PC-9 (cell line): Measurements from ENCODE around the gene RBAK.

ENCODE experiments used
- EZH2 ChIP-seq: fragments of 200-600 bp; sonication (generic); IDR thresholded peaks from 2 replicates; pipeline ENCODE4 v1.8.0; 2017; ENCODE audit warnings: antibody characterized with exemption, low read depth
- TF ChIP-seq, protein P1 (sequence below): fragments of 200-600 bp; sonication (generic); conservative IDR thresholded peaks from 2 replicates; pipeline ENCODE4 v1.6.1; 2017; ENCODE audit warnings: mixed run types, antibody characterized with exemption, mild to moderate bottlenecking, moderate library complexity

DNA sequence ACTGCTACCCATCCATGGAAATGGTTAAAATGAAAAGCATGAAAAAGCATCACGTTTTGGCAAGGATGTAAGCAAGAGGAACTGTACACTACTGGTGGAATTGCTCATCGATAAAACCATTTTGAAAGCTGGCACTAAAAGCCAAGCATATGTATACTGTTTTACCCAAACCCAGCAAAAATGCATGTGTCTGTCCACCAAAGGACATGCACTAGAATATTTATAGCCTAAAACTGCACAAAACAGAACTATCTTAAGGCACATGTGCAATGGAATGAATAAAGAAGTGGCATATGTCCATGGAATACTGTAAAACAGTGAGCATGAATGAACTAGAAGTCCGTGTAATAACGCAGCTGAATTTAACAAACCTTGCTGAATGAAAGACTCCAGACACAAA, 22.9 kb downstream of the RBAK start:
- TF ChIP-seq, protein P1, sequence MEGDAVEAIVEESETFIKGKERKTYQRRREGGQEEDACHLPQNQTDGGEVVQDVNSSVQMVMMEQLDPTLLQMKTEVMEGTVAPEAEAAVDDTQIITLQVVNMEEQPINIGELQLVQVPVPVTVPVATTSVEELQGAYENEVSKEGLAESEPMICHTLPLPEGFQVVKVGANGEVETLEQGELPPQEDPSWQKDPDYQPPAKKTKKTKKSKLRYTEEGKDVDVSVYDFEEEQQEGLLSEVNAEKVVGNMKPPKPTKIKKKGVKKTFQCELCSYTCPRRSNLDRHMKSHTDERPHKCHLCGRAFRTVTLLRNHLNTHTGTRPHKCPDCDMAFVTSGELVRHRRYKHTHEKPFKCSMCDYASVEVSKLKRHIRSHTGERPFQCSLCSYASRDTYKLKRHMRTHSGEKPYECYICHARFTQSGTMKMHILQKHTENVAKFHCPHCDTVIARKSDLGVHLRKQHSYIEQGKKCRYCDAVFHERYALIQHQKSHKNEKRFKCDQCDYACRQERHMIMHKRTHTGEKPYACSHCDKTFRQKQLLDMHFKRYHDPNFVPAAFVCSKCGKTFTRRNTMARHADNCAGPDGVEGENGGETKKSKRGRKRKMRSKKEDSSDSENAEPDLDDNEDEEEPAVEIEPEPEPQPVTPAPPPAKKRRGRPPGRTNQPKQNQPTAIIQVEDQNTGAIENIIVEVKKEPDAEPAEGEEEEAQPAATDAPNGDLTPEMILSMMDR = no peak
- TF ChIP-seq EZH2 = no peak
